Cardiac muscle cell (in vitro differentiated cells and primary cell): ENCODE measurements around the gene RAD23A. TPM values are rescaled to one million over a fixed set of nuclear protein-coding genes. Genes with fewer than 3 reads are reported as not detected.

Source experiments
- DNase-seq, 2 donors: peaks; one replicate each; pipeline versions ENCODE4 v3.0.0 to v3.0.0-alpha.2; 2010 to 2017; ENCODE audit warnings: low read depth in 1 of 2, low spot score in 1 of 2
- H3K27ac ChIP-seq: fragments of 200-600 bp; sonication (generic); 2 replicates; pipeline ENCODE4 v1.5.1; 2016
- H3K27me3 ChIP-seq: fragments of 200-600 bp; sonication (generic); 2 replicates; pipeline ENCODE4 v1.6.0; 2016; ENCODE audit warnings: control low read depth
- H3K36me3 ChIP-seq: fragments of 200-600 bp; sonication (generic); 2 replicates; pipeline ENCODE4 v1.5.1; 2016; ENCODE audit warnings: control low read depth
- H3K4me1 ChIP-seq: fragments of 200-600 bp; sonication (generic); 2 replicates; pipeline ENCODE4 v1.8.1; 2017; ENCODE audit warnings: low read depth, mild to moderate bottlenecking, mixed run types
- H3K4me3 ChIP-seq: fragments of 200-600 bp; sonication (generic); 2 replicates; pipeline ENCODE4 v1.5.1; 2016; ENCODE audit warnings: mild to moderate bottlenecking
- H3K9me3 ChIP-seq: fragments of 200-600 bp; sonication (generic); 2 replicates; pipeline ENCODE4 v1.5.1; 2017; ENCODE audit warnings: low read depth, mild to moderate bottlenecking, control low read depth
- polyA plus RNA-seq: library from polyadenylated mRNA; unstranded; fragments of >200 nt; fragmentation: Nextera tagmentation; extraction: Ambion mirVana; gene quantifications from 2 replicates; pipeline ENCODE4 v1.2.1, GENCODE V29; 2016
- total RNA-seq: library from RNA; depleted of rRNA; stranded (reverse); fragments of >200 nt; gene quantifications from 2 replicates; pipeline ENCODE4 v1.2.3, GENCODE V29; 2016
- TF ChIP-seq, protein P1 (sequence below): IDR thresholded peaks from 2 replicates; pipeline ENCODE4 v1.5.1; 2012; ENCODE audit warnings: low read depth, mild to moderate bottlenecking, low read length

Gene RAD23A
- total and polyA plus RNA-seq, 2 experiments from 2014 or later = 182 to 191 TPM

DNA sequence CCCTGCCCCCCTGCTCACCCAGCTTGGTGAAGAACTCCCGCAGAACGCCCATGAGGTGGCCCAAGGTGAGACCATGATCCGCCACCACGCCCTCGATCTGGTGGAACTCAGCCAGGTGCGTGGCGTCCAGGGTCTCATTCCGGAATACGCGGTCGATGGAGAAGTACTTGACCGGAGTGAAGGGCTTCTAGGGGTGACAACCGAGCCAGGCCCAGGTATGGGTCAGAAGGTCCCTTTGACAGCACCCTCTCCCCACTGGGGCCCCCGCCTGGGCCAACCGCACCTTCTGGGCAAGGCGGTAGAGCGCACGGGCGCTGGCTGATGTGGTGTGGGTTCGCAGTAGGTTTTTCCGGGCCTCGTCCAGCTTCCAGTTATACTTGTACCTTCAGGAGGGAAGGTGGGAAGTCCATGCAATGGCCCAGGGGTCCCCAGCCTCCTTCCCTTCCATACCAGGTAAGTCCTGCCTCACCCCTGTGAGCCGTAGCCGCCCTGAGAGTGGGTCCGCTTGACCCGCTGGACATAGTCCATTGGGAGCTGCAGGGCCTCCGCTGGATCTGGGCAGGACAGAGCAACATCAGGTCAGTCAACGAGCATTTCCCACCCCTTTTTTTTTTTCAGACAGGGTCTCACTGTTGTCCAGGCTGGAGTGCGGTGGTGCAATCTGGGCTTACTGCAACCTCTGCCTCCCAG is 20.9 kb upstream of the RAD23A start:
- Histone ChIP-seq H3K4me1 (no peaks in the 10 kb centered on the region), H3K36me3 (peaks cover 62% of the 10 kb centered on the region), H3K27ac (no peak overlapping the region), H3K4me3 (no peak overlapping the region), H3K9me3 (no peaks in the 10 kb centered on the region), H3K27me3 (no peaks in the 10 kb centered on the region)
- TF ChIP-seq, protein P1, sequence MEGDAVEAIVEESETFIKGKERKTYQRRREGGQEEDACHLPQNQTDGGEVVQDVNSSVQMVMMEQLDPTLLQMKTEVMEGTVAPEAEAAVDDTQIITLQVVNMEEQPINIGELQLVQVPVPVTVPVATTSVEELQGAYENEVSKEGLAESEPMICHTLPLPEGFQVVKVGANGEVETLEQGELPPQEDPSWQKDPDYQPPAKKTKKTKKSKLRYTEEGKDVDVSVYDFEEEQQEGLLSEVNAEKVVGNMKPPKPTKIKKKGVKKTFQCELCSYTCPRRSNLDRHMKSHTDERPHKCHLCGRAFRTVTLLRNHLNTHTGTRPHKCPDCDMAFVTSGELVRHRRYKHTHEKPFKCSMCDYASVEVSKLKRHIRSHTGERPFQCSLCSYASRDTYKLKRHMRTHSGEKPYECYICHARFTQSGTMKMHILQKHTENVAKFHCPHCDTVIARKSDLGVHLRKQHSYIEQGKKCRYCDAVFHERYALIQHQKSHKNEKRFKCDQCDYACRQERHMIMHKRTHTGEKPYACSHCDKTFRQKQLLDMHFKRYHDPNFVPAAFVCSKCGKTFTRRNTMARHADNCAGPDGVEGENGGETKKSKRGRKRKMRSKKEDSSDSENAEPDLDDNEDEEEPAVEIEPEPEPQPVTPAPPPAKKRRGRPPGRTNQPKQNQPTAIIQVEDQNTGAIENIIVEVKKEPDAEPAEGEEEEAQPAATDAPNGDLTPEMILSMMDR = no peak
- DNase-seq = no peak

DNA sequence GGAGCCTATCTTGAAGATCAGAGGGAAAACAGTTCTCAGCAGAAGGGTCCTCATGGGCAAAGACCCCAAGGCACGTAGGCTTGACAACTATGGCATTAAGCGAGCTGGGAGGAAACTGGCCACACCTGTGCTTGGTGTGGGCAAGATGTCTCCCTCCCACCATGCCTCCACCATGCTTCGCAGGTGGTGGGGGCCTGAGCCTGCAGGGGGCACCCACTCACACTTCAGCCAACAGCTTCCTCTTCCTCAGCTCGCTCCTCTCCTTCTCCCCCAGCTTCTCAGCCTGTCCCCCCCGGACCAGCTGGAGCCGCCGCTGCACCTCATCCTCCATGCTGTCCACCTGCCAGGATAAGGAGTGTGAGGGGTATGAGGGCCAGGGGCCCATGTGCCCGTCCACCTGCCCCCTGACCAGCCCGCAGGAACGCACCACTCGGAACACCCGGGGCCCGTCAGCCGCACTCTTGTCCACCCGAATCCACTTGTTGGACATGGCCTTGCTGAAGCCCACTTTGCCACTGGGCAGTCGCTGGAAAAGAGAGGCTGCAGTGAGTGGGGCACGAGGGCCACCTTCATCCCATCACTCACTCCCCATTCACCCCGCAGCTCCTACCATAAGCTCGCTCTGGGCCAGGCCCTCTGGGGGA is 15.5 kb upstream of the RAD23A start:
- no peak for DNase-seq
- H3K27me3 ChIP-seq = no peaks in the 10 kb centered on the region
- H3K36me3 ChIP-seq = peaks cover 45% of the 10 kb centered on the region
- TF ChIP-seq, protein P1 = no peak
- no peak overlapping the region for H3K4me3 ChIP-seq
- H3K4me1 ChIP-seq = no peaks in the 10 kb centered on the region
- H3K27ac ChIP-seq = no peak overlapping the region
- no peaks in the 10 kb centered on the region for H3K9me3 ChIP-seq

DNA sequence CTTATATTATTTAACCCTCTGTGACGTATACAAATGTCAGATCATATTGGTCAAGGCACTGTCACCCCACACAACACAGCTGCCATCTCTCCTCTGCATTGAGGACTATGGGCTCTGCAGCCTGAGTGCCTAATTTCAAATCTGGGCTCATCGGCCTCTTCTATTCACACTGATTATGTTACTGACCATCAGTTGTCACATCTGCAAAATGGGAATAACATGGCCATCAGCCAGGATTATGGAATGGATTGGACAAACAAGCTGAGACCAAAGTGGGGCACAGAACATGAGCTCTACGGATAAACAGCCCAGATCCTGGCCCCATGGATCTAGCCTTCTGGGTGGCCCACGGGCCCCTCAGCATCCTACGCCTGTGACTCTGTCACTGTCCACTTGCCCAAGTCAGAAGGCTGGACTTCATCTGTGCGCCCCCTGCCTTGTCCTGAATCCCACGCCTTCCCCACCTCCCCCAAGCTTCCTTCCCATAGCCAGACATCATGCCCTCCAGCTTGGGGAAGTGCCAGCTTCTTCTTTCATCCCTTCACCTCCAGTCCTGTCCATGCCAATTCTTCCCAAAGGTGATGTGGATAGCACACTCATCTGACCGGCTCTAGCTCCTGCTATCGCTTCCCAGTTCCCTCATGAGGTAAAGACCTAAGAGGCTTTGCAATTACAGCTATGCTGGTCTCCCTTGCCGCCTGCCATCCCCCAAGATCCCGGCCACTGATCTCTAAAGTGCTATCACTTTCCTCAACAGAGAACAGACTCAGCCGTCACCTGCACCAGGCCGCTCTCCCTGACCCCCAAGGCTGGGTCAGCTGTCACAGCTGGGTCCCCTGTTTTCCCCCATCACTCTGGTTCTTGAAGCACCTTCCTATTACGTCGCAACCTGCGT is 13.0 kb upstream of the RAD23A start:
- no peak for DNase-seq
- peaks cover 24% of the 10 kb centered on the region for H3K36me3 ChIP-seq
- no peaks in the 10 kb centered on the region for H3K9me3 ChIP-seq
- peak overlapping the region; percentile 89 for H3K4me3 ChIP-seq
- peaks cover 3% of the 10 kb centered on the region for H3K4me1 ChIP-seq
- peak overlapping the region; percentile 5 for H3K27ac ChIP-seq
- TF ChIP-seq, protein P1 = no peak
- H3K27me3 ChIP-seq = no peaks in the 10 kb centered on the region

DNA sequence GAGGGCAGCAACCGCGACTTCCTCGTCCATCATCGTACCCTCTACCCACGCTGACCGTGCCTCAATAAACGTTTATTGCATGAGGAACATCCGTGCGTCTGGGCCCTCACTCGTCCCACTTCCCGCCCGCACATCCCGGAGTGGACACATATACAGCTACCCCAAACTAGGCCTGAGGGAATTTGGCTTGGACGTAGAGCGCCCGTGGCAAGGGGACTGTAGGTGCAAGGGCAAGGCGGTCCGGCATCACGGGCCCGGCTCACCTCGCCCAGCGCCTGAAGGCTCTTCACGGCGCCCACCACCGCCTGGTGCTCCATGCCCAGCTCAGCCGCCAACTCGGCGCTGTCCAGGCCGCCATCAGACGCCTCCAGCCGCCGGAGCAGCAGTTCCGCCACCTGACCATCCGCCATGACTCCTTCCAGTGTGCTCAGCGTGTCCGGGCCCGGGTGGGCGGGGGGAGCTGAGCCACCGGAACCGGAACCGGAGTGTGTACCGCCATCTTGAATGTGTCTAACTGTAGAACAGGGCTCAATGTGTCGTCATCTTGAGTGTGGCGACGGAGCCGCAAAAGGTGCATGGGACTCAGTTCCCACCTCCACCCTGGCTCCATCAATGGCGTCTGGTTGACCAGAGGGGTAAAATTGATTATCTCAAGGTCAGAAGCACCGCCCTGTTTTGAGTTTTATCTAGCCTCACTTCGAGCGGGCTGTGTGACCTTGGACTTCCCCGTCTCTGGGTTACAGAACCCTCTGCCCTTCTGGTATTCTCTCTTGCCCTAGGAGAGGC is 12.2 kb upstream of the RAD23A start, which contains the start of gene FARSA:
TSS of gene FARSA (minus strand) at position 425 of the 786 bp plus-strand sequence. CDS start at position 410, 15 bp downstream.
- H3K4me3 ChIP-seq = peak within 1 kb of the TSS; percentile 89
- peak within 1 kb of the TSS; percentile 5 for H3K27ac ChIP-seq
- peaks cover 19% of the 10 kb centered on the region for H3K36me3 ChIP-seq
- H3K4me1 ChIP-seq = peaks cover 3% of the 10 kb centered on the region
- H3K9me3 ChIP-seq = no peaks in the 10 kb centered on the region
- no peaks in the 10 kb centered on the region for H3K27me3 ChIP-seq
- TF ChIP-seq, protein P1 = no peak
- peak; percentile 92 to 94 for DNase-seq

DNA sequence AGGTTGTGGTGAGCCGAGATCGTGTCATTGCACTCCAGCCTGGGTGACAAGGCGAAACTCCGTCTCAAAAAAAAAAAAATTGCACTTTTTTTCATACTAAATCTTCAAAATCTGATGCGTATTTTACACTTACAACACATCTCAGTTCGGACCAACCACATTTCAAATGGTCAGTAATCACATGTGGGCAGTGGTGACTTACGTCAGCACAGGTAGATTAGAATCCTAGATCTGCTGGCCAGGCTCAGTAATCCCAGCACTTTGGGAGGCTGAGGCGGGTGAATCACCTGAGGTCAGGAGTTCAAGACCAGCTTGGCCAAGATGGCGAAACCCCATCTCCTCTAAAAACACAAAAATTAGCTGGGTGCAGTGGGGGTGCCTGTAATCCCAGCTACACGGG is 10.6 kb upstream of the RAD23A start:
- no peak overlapping the region for H3K4me3 ChIP-seq
- H3K9me3 ChIP-seq = no peaks in the 10 kb centered on the region
- no peak overlapping the region for H3K27ac ChIP-seq
- no peaks in the 10 kb centered on the region for H3K27me3 ChIP-seq
- TF ChIP-seq, protein P1 = no peak
- no peak for DNase-seq
- H3K36me3 ChIP-seq = peaks cover 17% of the 10 kb centered on the region
- peaks cover 9% of the 10 kb centered on the region for H3K4me1 ChIP-seq
